ENCODE measurements around the gene KRT3. TPM values are rescaled to one million over a fixed set of nuclear protein-coding genes. Genes with fewer than 3 reads are reported as not detected.

Gene KRT3
- total RNA-seq, 6 experiments from 2014 or later = not detected

- Histone ChIP-seq H3K27ac (no peak overlapping the region), H3K27me3 (no peaks in the 10 kb centered on the region), H3K4me1 (no peaks in the 10 kb centered on the region), H3K4me3 (no peak overlapping the region), H3K9me3 (no peaks in the 10 kb centered on the region), H3K36me3 (no peaks in the 10 kb centered on the region)
- intact Hi-C loops (cut with DNase I) = no loop called here
- ATAC-seq (no peak), DNase-seq (no peak)
- 72% methylated on average over 5 of the region's 5 CpGs for WGBS (ENCODE audit: insufficient coverage, low coverage, low lambda C conversion rate, missing lambda C conversion rate)
- no peak for TF ChIP-seq POLR2A (IDR thresholded peaks at IDR 0.05)
- no peak for TF ChIP-seq CTCF (IDR thresholded peaks at IDR 0.05)
Observed at GRCh38 chr12:52794479-52795331, 1.2 kb downstream of the KRT3 start.

- ATAC-seq = no peak
- intact Hi-C loops (cut with DNase I) = no loop called here
- Histone ChIP-seq H3K9me3 (no peaks in the 10 kb centered on the region), H3K4me3 (no peak overlapping the region), H3K27ac (no peak overlapping the region), H3K4me1 (no peaks in the 10 kb centered on the region), H3K27me3 (no peaks in the 10 kb centered on the region), H3K36me3 (no peaks in the 10 kb centered on the region)
- TF ChIP-seq POLR2A (IDR thresholded peaks at IDR 0.05) (no peak), CTCF (IDR thresholded peaks at IDR 0.05) (no peak)
- no peak for DNase-seq
- WGBS (ENCODE audit: insufficient coverage, low coverage, low lambda C conversion rate, missing lambda C conversion rate) = 75% methylated on average over 5 of the region's 10 CpGs
Observed at GRCh38 chr12:52792185-52793029, 3.5 kb downstream of the KRT3 start.

- DNase-seq = no peak
- Histone ChIP-seq H3K9me3 (no peaks in the 10 kb centered on the region), H3K27me3 (no peaks in the 10 kb centered on the region), H3K27ac (no peak overlapping the region), H3K4me1 (no peaks in the 10 kb centered on the region), H3K4me3 (no peak overlapping the region), H3K36me3 (no peaks in the 10 kb centered on the region)
- ATAC-seq = no peak
- WGBS (ENCODE audit: insufficient coverage, low coverage, low lambda C conversion rate, missing lambda C conversion rate) = 64% methylated on average over 4 of the region's 12 CpGs
- TF ChIP-seq POLR2A (IDR thresholded peaks at IDR 0.05) (no peak), CTCF (IDR thresholded peaks at IDR 0.05) (no peak)
- intact Hi-C loops (cut with DNase I) = no loop called here
Observed at GRCh38 chr12:52791271-52792184, 4.4 kb downstream of the KRT3 start.
